Ishikawa (cell line): ENCODE results near the gene PLPP2.

Experiments
- CEBPB ChIP-seq: IDR thresholded peaks from 2 replicates; pipeline ENCODE4 v1.6.1; 2012
- CREB1 ChIP-seq: IDR thresholded peaks from 2 replicates; pipeline ENCODE4 v1.6.1; 2012; ENCODE audit warnings: low read depth
- EGR1 ChIP-seq: IDR thresholded peaks from 2 replicates; pipeline ENCODE4 v1.6.1; 2012
- EP300 ChIP-seq: IDR thresholded peaks from 2 replicates; pipeline ENCODE4 v1.6.1; 2012; ENCODE audit warnings: borderline replicate concordance
- FOXM1 ChIP-seq: IDR thresholded peaks from 2 replicates; pipeline ENCODE4 v1.6.1; 2012; ENCODE audit warnings: low read depth, borderline replicate concordance
- MAX ChIP-seq: IDR thresholded peaks from 2 replicates; pipeline ENCODE4 v1.6.1; 2012
- NFIC ChIP-seq: IDR thresholded peaks from 2 replicates; pipeline ENCODE4 v1.6.1; 2012
- RAD21 ChIP-seq: IDR thresholded peaks from 2 replicates; pipeline ENCODE4 v1.6.1; 2012; ENCODE audit warnings: low read depth
- REST ChIP-seq: IDR thresholded peaks from 2 replicates; pipeline ENCODE4 v1.6.1; 2012; ENCODE audit warnings: low read depth, mild to moderate bottlenecking
- TAF1 ChIP-seq: IDR thresholded peaks from 2 replicates; pipeline ENCODE4 v1.6.1; 2012; ENCODE audit warnings: low read depth, mild to moderate bottlenecking
- TCF12 ChIP-seq: IDR thresholded peaks from 2 replicates; pipeline ENCODE4 v1.6.1; 2012; ENCODE audit warnings: low read depth
- TEAD4 ChIP-seq: IDR thresholded peaks from 2 replicates; pipeline ENCODE4 v1.6.1; 2012
- USF1 ChIP-seq: IDR thresholded peaks from 2 replicates; pipeline ENCODE4 v1.6.1; 2012
- YY1 ChIP-seq: IDR thresholded peaks from 2 replicates; pipeline ENCODE4 v1.6.1; 2012; ENCODE audit warnings: low read depth
- ZBTB7A ChIP-seq: IDR thresholded peaks from 2 replicates; pipeline ENCODE4 v1.6.1; 2012; ENCODE audit warnings: low read depth

PLPP2 gene

GRCh38 chr19:275000-275399 lies 16.2 kb downstream of the PLPP2 start:
- TF ChIP-seq ZBTB7A (no peak), TAF1 (no peak), TEAD4 (no peak), USF1 (no peak), CREB1 (no peak), YY1 (no peak), FOXM1 (no peak), TCF12 (no peak), NFIC (no peak), CEBPB (no peak), EGR1 (no peak), RAD21 (no peak), MAX (no peak), EP300 (no peak)

GRCh38 chr19:273393-273792 lies 17.8 kb downstream of the PLPP2 start:
- no peak for TF ChIP-seq YY1
- TF ChIP-seq EGR1, result no peak
- no peak for TF ChIP-seq RAD21
- TF ChIP-seq CEBPB, result no peak
- TF ChIP-seq EP300, result no peak
- TF ChIP-seq TEAD4, result no peak
- no peak for TF ChIP-seq MAX
- no peak for TF ChIP-seq REST
- TF ChIP-seq TCF12, result no peak
- no peak for TF ChIP-seq ZBTB7A
- TF ChIP-seq NFIC, result no peak
- no peak for TF ChIP-seq USF1
- no peak for TF ChIP-seq TAF1
- TF ChIP-seq FOXM1, result no peak
- no peak for TF ChIP-seq CREB1

- TF ChIP-seq USF1, result no peak
- no peak for TF ChIP-seq NFIC
- no peak for TF ChIP-seq ZBTB7A
- no peak for TF ChIP-seq CREB1
- TF ChIP-seq MAX, result no peak
- no peak for TF ChIP-seq YY1
- TF ChIP-seq EGR1, result no peak
- TF ChIP-seq FOXM1, result no peak
- TF ChIP-seq REST, result no peak
- no peak for TF ChIP-seq TEAD4
- no peak for TF ChIP-seq TCF12
- no peak for TF ChIP-seq CEBPB
- TF ChIP-seq TAF1, result no peak
- TF ChIP-seq EP300, result no peak
- no peak for TF ChIP-seq RAD21
Observed at GRCh38 chr19:271856-272255, 19.3 kb downstream of the PLPP2 start.

- TF ChIP-seq TAF1, result no peak
- no peak for TF ChIP-seq ZBTB7A
- TF ChIP-seq USF1, result no peak
- TF ChIP-seq FOXM1, result no peak
- no peak for TF ChIP-seq YY1
- TF ChIP-seq EP300, result no peak
- no peak for TF ChIP-seq TEAD4
- TF ChIP-seq EGR1, result no peak
- no peak for TF ChIP-seq CEBPB
- no peak for TF ChIP-seq NFIC
- TF ChIP-seq REST, result no peak
- no peak for TF ChIP-seq TCF12
- no peak for TF ChIP-seq CREB1
Observed at GRCh38 chr19:269241-269640, 22.0 kb downstream of the PLPP2 start.
